OCI-M1 (cell line): ENCODE results near the gene GIPR.
"Not testable (repeated sequence)": the region's sequence is repeated elsewhere in the genome, so short reads cannot be mapped to it uniquely, and the experiment has no call there.

Experiments used
- DNase-seq: peaks from one replicate; lab custom pipeline; 2025; lab: John Stamatoyannopoulos, UW

GIPR gene

DNA sequence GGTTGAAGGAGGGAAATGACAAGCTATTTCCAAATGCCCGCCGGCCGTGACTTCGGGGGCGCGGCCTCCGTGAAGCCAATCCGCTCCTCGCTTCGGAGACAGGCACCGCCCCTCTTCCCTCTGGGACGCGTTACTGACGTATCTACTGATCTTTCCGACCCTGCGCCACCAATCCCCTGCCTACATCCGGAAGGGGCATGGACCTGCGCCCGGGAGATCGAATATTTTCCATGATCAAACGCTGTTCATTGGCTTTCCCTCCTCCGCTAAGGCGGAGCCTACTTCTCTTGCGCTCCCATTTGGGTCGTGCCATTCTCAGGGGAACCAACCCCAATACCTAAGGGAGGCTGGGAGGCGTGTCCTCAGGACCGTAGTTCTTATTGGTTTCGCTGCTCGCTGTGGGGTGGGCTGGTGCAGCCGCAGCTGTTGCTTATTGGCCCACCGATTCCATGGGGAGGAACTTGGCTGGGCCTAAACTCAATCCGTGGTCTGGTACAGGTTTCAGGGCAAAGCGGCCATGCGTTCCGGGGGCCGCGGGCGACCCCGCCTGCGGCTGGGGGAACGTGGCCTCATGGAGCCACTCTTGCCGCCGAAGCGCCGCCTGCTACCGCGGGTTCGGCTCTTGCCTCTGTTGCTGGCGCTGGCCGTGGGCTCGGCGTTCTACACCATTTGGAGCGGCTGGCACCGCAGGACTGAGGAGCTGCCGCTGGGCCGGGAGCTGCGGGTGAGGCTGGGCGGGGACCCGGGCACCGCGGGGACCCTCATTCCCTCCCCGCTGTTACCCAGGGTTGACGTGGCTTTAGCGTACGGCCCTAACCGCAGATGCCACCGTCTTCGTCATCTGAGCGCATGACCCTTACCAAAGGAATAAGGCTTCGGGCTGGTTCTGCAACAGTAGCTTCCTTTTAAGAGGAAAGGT, 24.4 kb downstream of the GIPR start, which contains the start of gene QPCTL:
QPCTL (plus strand) TSS at position 480 of the 919 bp plus-strand sequence; CDS start at position 518, 38 bp downstream.
- peak; percentile 100 for DNase-seq

DNA sequence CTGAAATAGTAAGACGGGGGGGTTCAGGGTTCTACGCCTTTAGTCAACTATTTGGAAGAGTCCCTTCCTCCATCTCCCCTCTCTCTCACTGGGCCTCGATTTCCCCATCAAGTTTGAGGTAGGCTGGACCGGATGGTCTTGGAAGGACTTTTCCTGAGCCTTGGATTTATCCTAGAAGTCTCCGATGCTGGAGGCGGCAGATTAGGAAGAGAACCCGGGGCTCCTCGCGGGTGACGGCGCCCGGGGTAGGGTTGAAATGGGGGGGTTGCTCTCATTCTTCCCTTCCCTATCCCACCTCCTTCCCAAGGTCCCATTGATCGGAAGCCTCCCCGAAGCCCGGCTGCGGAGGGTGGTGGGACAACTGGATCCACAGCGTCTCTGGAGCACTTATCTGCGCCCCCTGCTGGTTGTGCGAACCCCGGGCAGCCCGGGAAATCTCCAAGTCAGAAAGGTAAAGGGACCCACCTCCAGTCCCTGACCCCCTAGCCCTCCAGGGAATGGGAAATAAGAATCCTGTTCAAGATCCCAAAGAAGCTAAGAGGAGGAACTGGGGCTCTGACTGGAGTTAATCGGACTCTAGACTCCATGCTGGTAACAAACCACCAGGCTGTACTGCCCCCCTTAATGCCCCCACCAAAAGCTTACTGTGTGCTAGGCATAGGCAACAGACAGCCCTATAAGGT, 25.2 kb downstream of the GIPR start:
- DNase-seq: peak; percentile 86

DNA sequence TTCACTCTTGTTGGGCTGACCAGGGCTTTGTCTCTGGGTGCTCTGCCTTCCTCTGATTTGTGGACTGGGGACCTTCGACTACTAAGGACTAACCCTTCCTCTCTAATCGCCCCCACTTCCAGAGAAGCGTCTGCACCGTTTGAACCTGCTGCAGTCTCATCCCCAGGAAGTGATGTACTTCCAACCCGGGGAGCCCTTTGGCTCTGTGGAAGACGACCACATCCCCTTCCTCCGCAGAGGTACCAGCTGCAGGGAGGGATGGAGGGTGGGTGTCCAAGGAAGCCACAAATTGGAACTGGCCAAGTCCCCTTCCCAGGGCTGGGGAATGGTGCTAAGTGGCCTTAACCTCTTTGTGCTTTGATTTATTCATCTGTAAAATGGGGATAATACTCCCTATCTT, 33.7 kb downstream of the GIPR start:
- no peak for DNase-seq

DNA sequence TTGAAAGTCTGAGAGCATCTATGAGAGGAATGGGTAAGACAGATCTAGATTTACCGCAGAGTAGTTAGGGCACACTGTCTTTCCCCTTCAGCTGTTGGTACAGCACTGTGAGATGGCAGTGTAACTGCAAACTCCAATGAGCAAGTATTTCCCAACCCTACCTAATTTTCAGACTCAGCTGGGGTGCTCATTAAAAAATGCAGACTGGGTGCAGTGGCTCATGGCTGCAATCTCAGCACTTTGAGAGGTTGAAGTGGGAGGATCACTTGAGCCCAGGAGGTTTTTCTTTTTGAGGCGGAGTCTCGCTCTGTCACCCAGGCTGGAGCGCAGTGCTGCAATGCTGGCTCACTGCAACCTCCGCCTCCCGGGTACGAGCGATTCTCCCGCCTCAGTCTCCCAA, 37.1 kb downstream of the GIPR start:
- DNase-seq: no peak

DNA sequence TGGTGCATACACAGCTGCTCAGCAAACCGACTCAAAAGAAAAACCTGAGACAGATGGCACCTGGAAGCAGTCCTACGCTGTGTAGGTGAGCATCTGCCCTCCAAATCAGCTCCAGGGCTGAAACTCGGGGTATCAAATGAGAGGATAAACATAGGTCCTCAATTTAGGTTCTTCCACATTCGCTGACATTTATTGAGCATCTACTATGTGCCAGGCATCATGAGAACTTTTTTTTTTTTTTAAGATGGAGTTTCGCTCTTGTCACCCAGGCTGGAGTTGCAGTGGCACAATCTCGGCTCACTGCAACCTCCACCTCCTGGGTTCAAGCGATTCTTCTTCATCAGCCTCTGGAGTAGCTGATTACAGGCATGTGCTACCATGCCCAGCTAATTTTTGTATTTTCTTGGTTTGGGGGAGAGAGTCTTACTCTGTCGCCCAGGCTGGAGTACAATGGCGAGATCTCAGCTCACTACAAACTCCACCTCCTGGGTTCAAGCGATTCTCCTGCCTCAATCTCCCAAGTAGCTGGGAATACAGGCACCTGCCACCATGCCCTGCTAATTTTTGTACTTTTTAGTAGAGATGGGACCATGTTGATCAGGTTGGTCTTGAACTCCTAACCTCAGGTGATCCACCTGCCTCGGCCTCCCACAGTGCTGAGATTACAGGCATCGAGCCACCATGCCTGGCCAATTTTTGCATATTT, 37.8 kb downstream of the GIPR start:
- no peak for DNase-seq

DNA sequence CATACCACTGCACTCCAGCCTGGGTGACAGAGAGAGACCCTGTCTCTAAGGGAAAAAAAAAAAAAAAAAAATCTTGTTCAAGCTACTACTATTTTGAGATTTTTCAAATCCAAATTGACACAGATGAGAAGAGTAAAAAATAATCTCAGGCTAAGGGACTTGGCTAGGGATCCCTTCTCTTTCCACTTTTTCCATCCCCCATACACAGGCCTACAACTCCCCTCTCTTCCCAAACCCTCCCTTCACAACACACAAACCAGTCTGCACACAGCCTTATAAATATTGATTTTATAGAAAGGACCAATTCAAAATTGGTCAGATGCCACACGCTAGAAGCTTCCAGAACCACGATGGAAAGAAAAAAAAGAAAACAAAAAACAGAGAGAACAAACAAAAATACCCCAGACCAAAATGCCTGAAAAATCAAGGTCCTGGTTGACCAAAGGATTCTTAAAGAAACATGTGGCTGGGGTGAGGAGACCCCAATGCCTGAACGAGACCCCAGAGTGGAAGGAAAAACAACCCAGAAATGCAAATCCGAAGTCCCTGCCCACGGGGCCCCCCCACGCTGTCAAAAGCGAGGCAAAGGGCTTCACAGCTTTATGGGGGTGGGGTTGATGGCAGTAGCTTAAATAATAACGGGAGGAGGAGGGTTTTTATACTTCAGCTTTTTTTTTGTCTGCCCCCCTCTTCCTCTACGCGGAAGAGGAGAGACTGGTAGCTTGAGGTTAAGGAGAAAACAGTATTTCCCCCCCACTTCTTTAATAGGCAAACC, 42.5 kb downstream of the GIPR start:
- DNase-seq: no peak

DNA sequence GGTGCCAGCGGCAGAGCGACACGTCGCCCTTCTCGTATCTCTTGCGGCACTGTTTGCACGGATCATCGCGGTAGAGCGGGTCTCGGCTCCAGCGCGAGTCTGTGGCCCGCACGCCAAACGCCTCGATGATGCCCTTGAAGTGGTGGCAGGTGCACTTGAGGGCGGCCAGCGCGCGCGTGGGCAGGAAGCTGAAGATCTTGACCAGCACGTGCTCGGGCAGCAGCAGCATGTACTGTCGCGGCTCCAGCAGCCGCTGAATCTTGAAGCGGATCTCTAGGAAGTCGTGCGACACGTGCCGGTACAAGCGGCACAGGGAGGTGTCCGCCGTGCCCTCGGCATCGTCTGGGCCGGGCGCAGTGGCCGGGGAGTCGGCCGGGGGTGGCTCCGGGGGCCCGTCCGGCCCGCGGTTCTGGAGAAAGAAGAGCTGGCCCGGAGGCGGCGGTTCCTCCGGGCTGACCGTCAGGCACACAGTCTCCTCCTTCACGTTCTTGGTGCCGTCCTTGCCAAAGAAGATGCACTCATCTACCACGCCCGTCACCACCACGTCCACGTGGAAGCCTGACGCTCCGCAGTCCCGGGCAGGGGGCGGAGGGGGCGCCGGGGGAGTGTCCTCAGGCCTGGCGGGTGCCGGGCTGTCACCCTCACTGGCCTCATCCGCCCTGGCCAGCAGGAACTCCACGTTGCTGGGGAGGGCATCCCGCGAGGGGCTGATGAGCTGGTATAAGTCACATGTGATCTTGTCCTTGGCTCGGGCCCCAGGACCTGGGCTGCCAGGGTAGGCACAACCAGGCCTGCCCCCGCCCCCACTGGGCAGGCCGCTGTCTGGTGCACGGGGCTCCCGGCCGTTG, 44.1 kb downstream of the GIPR start:
- DNase-seq: no peak

DNA sequence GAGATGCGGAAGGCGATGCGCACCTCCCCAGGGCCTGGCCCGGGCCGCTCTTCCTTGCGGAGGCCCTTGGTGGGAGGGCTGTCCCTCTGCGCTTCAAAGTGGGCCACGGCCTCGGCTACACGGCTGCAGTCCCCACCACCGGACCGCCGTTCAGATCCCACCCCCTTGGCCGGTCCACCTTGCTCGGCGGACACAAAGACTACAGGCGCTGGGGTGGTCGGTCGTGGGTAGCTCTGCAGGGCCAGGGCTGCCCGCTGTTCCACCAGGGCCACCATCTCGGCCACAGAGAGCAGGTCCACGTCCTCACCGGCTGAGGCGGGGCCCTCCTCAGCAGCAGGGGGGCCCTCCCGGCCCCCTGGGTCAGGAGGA, 44.7 kb downstream of the GIPR start:
- DNase-seq: no peak

DNA sequence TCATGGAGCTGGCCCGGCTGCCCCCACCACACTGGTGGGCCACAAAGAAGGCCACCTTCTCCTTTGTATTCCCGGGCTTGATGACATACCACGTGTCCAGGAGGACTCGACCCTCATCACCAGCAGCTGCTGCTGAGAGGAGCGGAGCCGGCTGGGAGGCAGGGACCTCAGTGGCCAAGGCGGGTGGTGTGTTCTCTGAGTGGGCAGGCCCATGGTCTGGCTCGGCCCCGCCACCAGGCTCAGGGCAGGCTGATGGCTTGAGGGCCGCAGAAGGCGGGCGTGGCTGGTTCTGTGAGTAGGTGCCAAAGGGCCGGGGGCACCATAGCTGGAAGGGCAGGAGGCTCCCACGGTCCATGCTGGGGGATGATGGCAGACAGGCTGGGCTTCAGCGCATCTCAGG, 45.1 kb downstream of the GIPR start:
- DNase-seq: no peak

DNA sequence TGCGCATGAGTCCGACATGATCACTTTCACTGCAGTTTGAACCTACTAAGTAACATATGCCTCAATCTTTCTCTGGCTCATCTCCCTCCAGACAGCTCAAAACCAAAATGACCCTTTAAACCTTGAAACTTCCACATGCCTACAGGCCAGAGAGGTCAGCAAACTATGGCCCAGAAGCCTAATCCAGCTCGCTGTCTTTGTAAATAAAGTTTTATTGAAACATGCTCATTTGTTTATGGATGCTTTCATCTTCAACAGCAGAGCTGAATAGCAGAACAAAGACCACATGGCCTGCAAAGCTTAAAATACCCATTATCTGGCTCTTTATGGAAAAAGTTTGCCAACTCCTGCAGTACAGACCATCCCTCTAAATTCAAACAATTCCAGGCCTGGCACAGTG, 47.1 kb downstream of the GIPR start:
- DNase-seq: no peak

DNA sequence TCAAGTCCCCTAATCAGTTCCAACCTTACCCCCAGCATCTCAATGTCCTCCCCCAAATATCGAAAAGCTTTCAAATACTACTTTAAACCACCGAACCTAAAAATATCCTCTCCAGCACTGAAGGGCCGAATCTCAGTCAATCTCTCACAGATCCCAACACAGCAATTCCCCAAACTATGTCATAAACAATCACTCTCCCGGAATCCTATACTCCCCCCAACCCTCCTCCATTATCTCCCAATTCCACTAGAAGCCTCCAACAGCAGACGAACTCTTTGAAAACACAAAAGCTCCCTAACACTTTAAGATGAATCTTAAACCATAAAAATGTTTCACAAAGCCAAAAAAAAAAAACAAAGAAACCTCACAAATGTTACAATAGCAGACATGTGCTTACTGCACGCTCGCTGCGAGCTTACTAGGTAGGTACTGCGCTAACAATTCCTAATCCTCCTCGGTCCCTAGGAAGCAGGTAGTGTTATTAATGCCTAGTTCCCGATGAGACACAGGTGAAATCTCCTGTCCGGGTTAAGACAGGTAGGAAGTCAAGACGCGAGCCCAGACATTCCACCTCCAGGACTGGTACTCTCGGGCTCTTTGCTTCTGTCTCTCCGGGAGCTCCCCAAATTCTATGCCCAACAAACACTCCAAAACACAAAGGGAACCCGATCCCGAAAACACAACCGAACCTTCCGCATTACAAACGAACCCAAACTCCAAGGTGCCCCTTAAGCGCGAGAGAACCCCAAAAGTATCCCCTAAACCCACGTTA, 48.5 kb downstream of the GIPR start:
- peak; percentile 68 for DNase-seq

DNA sequence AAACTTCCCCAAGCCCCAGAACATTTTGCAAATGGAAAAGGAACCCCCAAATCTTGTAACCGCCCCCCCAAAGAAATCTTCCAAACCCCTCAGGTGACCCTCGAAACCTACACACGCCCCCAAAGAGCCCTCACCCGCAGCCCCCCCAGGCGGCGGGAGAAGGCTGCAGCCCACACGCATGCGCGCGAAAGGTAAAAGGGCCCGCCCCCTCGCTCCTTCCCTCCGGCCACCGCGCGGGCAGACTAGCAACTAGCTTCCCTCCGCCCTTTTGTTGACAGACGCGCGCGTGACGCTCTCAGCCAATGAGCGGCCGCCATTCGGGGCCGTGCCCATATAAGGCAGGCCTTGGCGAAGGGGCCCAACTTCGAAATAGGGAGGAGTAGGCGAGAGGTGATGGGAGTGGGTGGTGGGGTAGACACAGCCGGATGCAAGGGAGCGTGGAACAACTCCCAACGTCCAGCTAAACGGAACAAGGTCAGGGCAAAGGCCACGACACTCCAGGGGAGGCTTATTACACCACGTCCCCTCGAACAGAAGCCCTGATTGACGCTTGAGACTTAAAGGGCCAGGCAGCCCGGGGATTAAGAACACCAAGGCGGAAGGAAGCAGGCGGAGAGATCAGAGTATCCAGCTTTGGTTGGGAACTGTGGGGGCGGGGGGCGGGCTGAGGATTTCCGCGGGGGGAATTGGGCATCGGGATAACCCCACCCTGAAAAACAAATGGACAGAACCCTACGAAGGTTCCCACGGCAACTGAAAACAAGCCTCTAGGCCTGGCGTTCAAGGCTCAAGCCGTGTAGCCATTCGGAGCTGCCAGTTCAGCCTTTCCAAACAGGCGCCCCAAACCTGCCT, 49.3 kb downstream of the GIPR start:
- peak; percentile 100 for DNase-seq

DNA sequence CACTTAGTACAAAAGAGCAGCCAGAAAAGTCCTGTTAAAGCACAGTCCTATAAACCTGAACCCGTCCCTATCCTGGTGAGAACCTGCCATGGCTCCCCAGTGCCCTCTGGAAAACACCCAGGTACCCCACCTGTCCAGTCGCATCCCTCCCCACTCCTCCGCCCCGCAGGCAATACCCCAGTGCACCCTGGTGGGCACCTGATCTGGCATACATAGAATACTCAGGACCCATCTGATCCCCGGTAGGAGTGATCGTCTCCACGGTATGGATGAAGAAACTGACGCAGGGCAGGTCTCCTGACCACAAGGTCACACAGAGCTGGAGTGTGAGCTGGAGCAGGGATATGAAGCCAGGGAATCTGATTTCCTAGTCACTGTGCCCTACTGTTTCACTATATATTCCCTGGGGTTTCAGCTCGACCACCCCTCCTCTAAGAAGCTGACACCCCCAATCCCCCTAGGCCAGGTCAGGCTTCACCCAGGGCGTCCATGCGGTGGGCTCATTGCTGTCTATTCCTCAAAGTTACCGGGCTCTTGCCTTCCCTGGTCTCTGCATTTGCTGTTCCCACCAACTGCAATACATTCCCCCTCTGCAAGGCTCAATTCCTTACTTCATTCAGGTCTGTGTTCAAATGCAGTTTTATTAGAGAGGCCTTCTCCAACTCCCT, 50.1 kb downstream of the GIPR start:
- DNase-seq: peak; percentile 57

DNA sequence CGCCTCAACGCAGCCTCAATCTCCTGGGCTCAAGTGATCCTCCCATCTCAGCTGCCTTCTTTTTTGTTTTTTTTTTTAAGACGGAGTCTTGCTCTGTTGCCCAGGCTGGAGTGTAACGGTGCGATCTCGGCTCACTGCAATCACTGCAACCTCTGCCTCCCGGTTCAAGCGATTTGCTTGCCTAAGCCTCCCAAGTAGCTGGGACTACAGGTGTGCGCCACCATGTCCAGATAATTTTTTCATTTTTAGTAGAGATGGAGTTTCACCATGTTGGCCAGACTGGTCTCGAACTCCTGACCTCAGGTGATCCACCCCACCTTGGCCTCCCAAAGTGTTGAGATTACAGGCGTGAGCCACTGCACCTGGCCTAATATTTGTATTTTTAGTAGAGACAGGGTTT, 52.0 kb downstream of the GIPR start:
- DNase-seq: not testable (repeated sequence)

DNA sequence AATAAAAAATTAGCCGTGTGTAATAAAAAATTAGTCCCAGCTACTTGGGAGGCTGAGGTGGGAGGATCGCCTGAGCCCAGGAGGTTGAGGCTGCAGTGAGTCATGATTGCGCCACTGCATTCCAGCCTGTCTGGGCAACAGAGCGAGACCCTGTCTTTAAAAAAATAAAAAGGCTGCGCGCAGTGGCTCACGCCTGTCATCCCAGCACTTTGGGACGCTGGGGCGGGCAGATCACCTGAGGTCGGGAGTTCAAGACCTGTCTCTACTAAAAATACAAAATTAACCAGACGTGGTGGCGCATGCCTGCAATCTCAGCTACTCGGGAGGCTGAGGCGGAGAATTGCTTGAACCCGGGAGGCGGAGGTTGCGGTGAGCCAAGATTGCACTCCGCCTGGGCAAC, 60.7 kb downstream of the GIPR start:
- not testable (repeated sequence) for DNase-seq

DNA sequence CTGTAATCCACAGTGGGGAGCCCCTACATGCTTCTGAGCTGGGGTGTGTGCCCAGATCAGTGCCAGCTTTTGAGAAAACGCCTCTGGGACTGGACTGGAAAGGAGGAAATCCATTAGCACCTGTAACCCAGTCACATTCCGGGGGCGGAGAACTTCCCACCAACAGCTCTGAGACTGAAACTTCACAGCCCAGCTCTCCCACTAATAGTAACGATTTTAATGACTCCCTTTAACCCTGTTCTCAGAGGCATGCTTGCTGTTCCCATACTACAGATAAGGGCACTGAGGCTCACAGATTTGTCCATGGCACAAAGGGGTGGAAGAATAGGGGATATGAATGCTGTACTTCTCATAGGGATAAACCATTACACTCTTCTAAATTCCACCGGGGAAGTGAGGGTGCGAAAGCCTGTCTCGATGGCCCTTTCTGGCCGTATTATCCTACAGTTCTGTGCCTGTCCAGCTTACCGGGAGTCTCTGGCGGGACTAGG, 61.8 kb downstream of the GIPR start:
- peak; percentile 41 for DNase-seq

DNA sequence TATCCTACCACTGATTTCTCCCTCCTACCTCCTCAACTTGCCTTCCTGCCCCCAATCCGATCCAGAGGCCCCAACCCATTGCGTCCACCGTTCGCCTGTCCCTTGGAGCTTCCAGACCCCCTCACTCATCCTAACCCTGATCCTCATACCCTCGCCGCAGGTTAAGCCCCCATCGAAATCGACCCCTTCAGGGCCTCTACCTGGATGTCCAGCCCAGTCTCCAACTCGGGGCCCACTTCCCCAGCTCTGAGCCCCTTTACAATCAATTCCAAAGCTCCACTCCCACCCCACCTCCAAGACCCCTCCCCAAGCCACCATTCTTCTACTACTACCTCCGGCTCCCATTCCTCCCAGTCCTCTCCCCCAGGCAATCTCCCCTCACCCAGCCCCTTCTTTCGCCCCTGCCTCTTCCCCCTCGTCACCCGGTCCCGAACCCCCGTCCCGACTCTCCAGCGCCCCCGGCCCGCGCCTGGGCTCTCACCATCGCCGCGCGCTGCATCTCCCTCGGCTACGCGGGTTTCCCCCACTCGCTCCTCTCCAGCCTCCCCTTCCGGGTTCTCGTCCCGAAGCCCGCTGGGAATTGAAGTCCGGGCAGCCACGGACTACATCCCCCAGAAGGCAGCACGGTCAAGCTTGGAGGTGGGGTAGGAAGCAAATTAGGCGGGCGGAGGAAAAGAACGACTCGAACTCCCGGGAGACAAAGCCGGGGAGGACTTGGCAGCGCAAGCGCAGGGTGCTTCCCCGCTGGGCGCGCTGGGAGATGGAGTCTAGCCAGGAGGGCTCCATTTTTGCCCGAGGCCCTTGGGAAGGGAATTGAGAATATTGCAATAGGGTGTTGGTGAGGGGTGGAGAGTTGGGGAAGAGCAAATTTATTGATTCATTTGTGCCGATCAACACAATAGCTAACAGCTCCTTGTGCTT, 62.6 kb downstream of the GIPR start, which contains the start of gene FBXO46:
FBXO46 (minus strand) TSS at position 529 of the 921 bp plus-strand sequence. CDS start 17,401 bp downstream, outside the sequence.
- DNase-seq: peak; percentile 99
